A673 (cell line): Measurements from ENCODE around the gene LRRC10B. TPM values are rescaled to one million over a fixed set of nuclear protein-coding genes. Genes with fewer than 3 reads are reported as not detected.

ENCODE experiments used
- BruUV-seq: library from RNA; stranded (reverse); fragments of 400-500 nt; replicated peaks from 2 replicates; lab custom pipeline; 2021; lab: Mats Ljungman, UMichigan
- CTCF ChIA-PET: fragments of 300-600 bp; sonication (Branson Sonifier 250); formaldehyde crosslinking; loops from one replicate; lab custom pipeline; 2022; ENCODE audit warnings: antibody characterized with exemption; lab: Charles Lee
- POLR2A ChIA-PET: fragments of 300-600 bp; sonication (Branson Sonifier 250); formaldehyde crosslinking; loops from one replicate; lab custom pipeline; 2022; ENCODE audit warnings: antibody characterized with exemption; ENCODE audit not compliant: low non-redundant PET; lab: Charles Lee
- DNase-seq: peaks from one replicate; pipeline ENCODE4 v3.0.0-alpha.2; 2015; ENCODE audit warnings: low spot score
- H3K27ac ChIP-seq: fragments of 200-600 bp; sonication (generic); 2 replicates; pipeline ENCODE4 v1.5.1; 2016; ENCODE audit warnings: mixed run types, low read depth, mild to moderate bottlenecking, mixed read lengths, antibody characterized with exemption, low read length; ENCODE audit not compliant: poor library complexity, severe bottlenecking
- H3K27me3 ChIP-seq: fragments of 200-600 bp; sonication (generic); replicated peaks from 2 replicates; pipeline ENCODE4 v1.6.1; 2017; ENCODE audit warnings: mixed run types, low read depth, mild to moderate bottlenecking, mixed read lengths, antibody characterized with exemption, low read length; ENCODE audit not compliant: insufficient read depth, poor library complexity
- H3K36me3 ChIP-seq: fragments of 200-600 bp; sonication (generic); 2 replicates; pipeline ENCODE4 v1.6.1; 2016; ENCODE audit warnings: mixed run types, mild to moderate bottlenecking, mixed read lengths, antibody characterized with exemption, low read length; ENCODE audit not compliant: insufficient read depth, poor library complexity, severe bottlenecking
- H3K4me1 ChIP-seq: fragments of 200-600 bp; sonication (generic); 2 replicates; pipeline ENCODE4 v1.6.1; 2017; ENCODE audit warnings: mixed run types, mild to moderate bottlenecking, mixed read lengths, antibody characterized with exemption, low read length; ENCODE audit not compliant: insufficient read depth, poor library complexity, severe bottlenecking
- H3K4me3 ChIP-seq: fragments of 200-600 bp; sonication (generic); 2 replicates; pipeline ENCODE4 v1.5.1; 2016; ENCODE audit warnings: low read depth, mixed run types, mild to moderate bottlenecking, mixed read lengths, low read length; ENCODE audit not compliant: poor library complexity, severe bottlenecking
- H3K9me3 ChIP-seq: fragments of 200-600 bp; sonication (generic); 2 replicates; pipeline ENCODE4 v1.6.1; 2016; ENCODE audit warnings: mixed run types, low read depth, mild to moderate bottlenecking, mixed read lengths, antibody characterized with exemption, low read length; ENCODE audit not compliant: poor library complexity, severe bottlenecking
- CTCF ChIP-seq: fragments of 300-800, 200-600 bp; sonication (generic); conservative IDR thresholded peaks from 2 replicates; pipeline ENCODE4 v1.5.1; 2017; ENCODE audit warnings: low read depth, mild to moderate bottlenecking, antibody characterized with exemption, low read length, moderate library complexity, mixed read lengths
- EZH2 ChIP-seq: fragments of 200-600 bp; sonication (generic); IDR thresholded peaks from 2 replicates; pipeline ENCODE4 v1.6.1; 2017; ENCODE audit warnings: borderline replicate concordance, low read depth, mild to moderate bottlenecking, mixed read lengths, antibody characterized with exemption, low read length; ENCODE audit not compliant: poor library complexity, severe bottlenecking
- intact Hi-C: fragments of 100-400 bp; cut with micrococcal nuclease; formaldehyde crosslinking; loops from one replicate; pipeline ENCODE4 v1.10.0; 2022; ENCODE audit not compliant: unreplicated experiment
- total RNA-seq: library from RNA; stranded (reverse); gene quantifications from 2 replicates; pipeline ENCODE4 v1.2.3, GENCODE V29; 2021

Gene LRRC10B
- total RNA-seq, 1 experiment from 2014 or later, result 17.4 TPM

GRCh38 chr11:61509043-61510029 lies 787 bp downstream of the LRRC10B start:
- no TSS peak for BruUV-seq
- peak; percentile 77 for TF ChIP-seq CTCF
- TF ChIP-seq EZH2, result no peak
- no peaks in the 10 kb centered on the region for H3K9me3 ChIP-seq
- H3K27ac ChIP-seq, result peak overlapping the region; percentile 80
- peak; percentile 97 for DNase-seq
- CTCF ChIA-PET, result interaction anchor here (0.6 to 1.8 kb wide), 4 partner anchors 8 to 63 kb away, joined by 3 to 18 read pairs (median 7); no protein-coding TSS in a partner anchor
- peak overlapping the region; percentile 53 for H3K4me3 ChIP-seq
- H3K36me3 ChIP-seq, result no peaks in the 10 kb centered on the region
- H3K4me1 ChIP-seq, result peaks cover 81% of the 10 kb centered on the region
- H3K27me3 ChIP-seq, result no peaks in the 10 kb centered on the region
- intact Hi-C loops, result loop anchor here (2.0 kb wide), 1 partner anchor 177 kb away; the partner anchor contains the start of genes DDB1 and TKFC
- POLR2A ChIA-PET, result interaction anchor here (0.5 to 1.7 kb wide), 5 partner anchors 7 to 116 kb away, joined by 3 to 10 read pairs (median 6); no protein-coding TSS in a partner anchor

GRCh38 chr11:61510166-61510919 lies 1.8 kb downstream of the LRRC10B start:
- Histone ChIP-seq H3K4me3 (no peak overlapping the region), H3K36me3 (no peaks in the 10 kb centered on the region), H3K27ac (peak overlapping the region; percentile 80), H3K9me3 (no peaks in the 10 kb centered on the region), H3K27me3 (no peaks in the 10 kb centered on the region), H3K4me1 (peaks cover 77% of the 10 kb centered on the region)
- BruUV-seq, result no TSS peak
- POLR2A ChIA-PET, result interaction anchor here (0.6 kb wide), 2 partner anchors 72 to 86 kb away, joined by 3 read pairs; no protein-coding TSS in a partner anchor
- CTCF ChIA-PET, result interaction anchor here (0.5 to 1.0 kb wide), 2 partner anchors 22 to 198 kb away, joined by 3 read pairs; no protein-coding TSS in a partner anchor
- intact Hi-C loops, result no loop called here
- peak; percentile 69 for DNase-seq
- TF ChIP-seq EZH2, result no peak
- TF ChIP-seq CTCF, result no peak

- H3K4me3 ChIP-seq, result no peak overlapping the region
- CTCF ChIA-PET, result interaction anchor here (0.5 to 1.0 kb wide), 2 partner anchors 21 to 198 kb away, joined by 3 read pairs; no protein-coding TSS in a partner anchor
- no peaks in the 10 kb centered on the region for H3K27me3 ChIP-seq
- no TSS peak for BruUV-seq
- POLR2A ChIA-PET, result no interaction called here
- H3K36me3 ChIP-seq, result no peaks in the 10 kb centered on the region
- DNase-seq, result peak; percentile 77
- H3K9me3 ChIP-seq, result no peaks in the 10 kb centered on the region
- intact Hi-C loops, result no loop called here
- peaks cover 76% of the 10 kb centered on the region for H3K4me1 ChIP-seq
- no peak for TF ChIP-seq CTCF
- TF ChIP-seq EZH2, result no peak
- H3K27ac ChIP-seq, result peak overlapping the region; percentile 80
Observed at GRCh38 chr11:61510974-61511373, 2.4 kb downstream of the LRRC10B start.
